ENCODE results near the gene BEST3.
"Not testable (repeated sequence)": the region's sequence is repeated elsewhere in the genome, so short reads cannot be mapped to it uniquely, and the experiment has no call there.

The BEST3 gene

DNA sequence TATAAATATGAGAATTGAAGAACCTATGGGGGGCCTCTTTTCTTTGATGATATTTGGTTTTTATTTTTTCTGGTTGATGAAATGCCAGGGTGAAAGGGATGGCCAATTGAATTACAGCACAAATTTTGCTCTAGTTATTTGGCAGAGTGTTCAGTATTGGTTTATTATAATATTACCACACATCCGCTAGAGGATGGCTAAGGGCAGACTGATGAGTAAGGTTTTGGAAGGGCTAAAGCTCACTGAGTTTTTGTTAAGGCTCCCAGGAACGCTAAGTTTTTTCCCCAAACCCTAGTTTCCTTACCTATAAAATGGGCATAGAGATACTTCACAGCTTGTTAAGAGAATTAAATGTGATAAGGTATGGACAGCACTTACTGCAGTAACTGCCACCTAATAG lies 54.1 kb downstream of the BEST3 start:
- DNase-seq = no peak

DNA sequence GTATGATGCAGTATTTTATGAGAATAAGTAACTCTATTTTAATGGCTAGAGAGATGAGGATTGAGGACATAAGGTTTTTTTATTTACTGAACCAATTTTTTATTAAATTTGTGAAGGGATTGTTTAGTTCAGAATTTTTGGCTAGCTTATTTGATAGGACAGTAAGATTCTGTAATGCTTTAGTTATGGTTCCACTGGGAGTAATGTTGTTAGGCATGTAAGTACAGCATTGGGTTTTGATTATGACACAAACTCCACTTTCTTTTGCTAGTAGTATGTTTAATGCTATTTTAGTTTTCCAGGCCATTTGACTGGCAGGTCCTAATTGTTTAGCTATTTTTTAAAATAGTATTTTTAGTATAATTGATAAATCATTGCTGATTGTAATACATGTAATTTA lies 54.6 kb downstream of the BEST3 start:
- DNase-seq = no peak

DNA sequence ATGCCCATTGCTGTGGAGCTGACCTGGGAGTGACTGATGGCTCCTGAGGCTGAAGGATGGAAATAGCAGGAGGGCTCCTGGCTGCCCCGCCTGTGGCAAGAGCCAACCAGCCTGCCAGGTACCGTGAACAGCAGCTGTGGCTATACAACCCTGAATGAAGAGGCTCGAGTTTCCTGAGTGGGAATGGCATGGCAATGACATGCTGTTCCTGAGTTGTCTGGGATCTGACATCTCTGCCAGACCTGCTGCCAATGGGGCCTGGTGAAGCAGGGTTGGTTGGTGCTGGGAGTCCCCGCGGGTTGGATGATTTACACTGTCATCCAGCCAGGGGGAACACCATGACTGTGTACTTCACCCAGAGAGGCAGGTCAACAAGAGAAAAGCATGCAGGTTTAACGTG lies 56.6 kb downstream of the BEST3 start:
- no peak for DNase-seq

DNA sequence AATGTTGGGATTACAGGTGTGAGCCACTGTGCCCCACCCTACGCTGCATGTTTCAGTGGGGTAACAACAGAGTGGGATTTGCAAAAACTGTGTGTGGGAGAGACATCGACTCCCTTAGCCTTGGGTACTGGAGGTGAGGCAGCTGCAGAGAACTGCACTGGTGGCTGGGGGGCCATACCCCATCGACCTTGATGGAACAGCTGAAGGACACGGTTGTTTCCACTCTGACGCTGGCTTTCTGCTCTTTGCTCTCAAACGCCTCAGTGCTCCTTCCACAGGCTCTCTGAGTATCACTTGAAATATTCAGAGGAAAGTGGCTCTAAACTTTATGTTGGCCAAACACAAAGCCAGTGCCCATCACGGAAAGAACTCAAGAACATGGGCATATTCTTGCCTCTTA lies 57.6 kb downstream of the BEST3 start:
- DNase-seq = no peak

DNA sequence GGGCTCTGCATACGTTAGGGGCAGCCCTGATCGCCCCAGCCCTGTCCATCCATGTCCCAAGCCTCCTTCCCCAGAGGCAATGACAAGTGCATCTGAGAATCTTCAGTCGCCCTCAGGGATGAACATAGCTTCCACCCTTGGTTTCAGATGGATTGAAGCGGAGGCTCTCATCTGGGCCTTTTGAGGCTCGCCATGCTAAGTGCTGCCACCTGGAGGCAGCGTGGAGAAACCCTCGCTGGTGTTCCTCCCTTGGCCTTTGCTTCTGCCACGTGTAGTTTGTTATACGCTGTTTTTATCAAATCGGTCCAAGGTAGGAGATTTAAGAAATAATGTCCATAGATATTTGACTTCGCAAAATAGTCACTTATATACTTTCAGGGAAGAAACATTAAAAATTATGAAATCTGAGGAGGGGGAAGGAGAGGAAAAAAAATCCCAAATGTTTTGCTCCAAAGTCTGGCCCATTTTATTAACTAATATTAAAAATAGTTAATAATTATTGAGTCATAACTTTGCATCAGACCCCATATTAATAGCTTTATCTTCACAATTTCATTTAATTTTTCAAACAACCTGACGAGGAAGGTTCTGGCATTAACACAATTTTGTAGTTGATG lies 59.6 kb downstream of the BEST3 start:
- DNase-seq = peak; percentile 65

DNA sequence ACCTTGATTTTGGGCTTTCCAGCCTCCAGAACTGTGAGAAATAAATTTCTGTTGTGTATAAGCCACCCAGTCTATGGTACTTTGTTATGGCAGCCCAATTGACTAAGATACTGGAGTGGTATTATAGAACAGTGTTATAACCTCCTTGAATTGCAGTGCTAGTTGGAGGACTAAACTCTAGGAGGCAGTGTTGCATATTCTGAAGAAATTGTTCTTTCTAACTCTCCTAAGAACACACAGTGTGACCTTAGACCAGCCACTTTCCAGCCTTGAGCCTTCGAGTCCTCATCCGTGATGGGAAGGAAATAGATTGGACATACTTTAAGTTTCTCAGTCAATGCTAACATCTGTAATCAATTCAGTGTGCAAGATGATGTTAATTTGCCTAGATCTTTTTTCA lies 66.0 kb downstream of the BEST3 start:
- DNase-seq = no peak

DNA sequence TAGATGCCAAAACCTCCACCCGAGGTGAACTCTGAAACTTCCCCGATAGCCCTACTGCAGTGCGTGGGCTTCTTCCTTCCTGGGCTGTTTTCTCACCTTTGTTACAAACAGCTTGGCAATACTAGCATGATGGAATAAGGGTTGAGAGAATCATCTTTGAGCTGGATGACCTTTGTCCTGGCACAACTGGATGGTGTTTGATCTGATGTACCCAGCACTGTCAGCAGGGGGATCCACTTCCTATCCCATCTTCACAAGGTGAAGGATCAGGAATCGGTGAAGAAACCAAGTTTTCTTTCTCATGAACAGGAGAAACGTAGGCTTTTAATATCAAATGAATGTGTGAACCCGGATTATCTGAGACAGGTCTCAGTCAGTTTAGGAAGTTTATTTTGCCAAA lies 68.9 kb downstream of the BEST3 start:
- no peak for DNase-seq

DNA sequence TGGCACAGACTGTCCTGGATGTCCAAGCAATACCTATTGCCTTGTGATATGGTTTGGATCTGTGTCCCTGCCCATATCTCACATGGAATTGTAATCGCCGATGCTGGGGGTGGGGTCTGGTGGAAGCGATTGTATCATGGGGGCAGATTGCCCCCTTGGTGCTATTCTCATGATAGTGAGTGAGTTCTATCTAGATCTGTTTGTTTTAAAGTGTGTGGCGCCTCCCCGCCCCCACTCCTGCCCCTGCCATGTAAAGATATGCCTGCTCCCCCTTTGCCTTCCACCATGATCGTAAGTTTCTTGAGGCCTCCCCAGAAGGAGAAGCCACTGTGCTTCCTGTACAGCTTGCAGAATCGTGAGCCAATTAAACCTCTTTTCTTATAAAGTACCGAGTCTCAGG lies 71.6 kb downstream of the BEST3 start:
- DNase-seq = no peak

DNA sequence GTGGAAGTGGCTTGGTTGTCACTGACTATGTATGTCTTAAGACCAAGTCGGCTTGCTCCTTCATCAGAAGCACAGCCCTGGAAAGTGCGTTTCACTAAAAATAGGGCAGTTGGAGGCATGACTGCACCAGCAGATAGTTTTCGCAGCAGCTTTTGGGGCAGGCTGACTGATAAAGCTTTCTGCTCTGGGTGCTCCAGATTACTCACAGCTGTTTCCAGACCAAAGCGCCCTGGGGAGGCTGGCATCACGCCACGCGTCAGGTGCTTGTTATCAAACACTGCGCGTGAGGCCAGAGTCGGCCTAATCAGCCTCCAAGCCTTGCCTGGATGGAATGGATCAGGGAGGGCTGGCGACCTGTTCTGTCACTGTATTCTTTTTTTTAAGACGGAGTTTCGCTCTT lies 75.1 kb downstream of the BEST3 start:
- peak; percentile 96 for DNase-seq

DNA sequence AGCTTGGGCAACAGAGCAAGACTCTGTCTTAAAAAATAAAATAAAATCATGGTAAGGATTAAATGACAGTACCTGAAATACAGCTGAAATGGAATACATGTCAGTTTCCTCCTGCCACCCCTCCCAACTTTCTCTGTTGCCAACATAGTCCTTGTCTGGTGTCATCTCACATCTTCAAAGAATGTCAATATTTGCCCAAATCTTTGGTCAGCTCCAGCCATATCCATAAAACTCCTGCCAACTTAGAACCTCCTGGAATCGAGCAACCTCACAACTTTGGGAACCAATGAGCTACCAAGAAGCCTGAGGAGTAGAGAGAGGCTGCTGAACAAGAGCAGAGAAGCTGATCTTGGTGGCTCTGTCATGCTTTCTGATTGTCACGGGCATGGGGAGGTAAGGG lies 77.6 kb downstream of the BEST3 start:
- DNase-seq = no peak

DNA sequence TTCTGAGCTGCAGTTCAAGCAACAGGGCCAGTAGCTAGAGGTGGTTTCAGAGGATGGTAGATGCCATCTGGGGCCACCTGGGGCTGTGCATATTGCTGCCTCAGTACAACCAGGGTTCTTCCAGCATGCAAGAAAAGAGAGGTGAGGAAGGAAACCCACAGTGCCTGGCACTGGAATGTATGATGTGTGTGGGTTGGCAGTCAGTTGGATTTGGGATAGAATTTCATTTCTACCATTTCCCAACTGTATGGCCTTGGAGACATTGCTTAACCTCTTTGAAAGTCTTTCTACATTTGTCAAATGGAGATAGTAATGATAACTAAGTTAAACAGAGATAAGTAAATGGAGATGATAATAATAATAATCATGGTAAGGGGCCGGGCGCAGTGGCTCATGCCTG lies 78.2 kb downstream of the BEST3 start:
- peak; percentile 66 for DNase-seq

DNA sequence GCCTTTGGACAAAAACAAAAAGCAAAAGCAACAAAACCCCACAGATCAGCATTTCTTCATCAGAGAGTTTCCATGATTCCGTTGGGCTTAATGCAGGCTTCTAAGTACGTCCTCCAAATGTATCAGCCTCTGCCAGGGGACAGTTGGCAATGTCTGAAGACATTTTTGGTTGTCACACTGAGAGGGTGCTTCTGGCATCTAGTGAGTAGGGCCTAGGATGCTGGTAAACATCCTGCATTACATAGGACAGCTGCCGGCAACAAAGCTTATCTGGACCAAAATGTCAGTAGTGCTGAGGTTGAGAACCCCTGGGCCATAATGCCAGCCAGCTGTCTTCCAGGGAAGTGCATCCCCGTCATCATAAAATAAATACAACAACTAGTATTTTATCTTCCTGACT lies 79.0 kb downstream of the BEST3 start:
- DNase-seq = no peak

DNA sequence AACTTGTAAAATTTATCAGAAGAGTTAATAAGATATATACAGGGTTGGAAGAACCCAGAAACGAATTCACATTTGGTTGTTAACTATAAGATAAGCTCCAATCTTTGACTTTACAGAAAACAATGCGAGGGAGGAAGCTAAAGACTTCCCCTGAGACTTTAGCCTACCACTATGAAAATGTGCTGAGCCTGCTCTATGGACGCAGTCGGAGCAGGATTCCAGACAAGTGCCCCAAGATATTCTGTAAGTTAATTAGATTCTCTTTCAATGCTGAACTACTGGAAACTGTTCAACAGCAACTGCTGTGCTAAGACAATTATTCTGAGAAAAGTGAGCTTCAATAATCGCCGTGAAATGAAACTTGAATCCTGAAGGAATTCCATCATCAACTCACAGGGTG lies 80.1 kb downstream of the BEST3 start:
- peak; percentile 56 for DNase-seq

DNA sequence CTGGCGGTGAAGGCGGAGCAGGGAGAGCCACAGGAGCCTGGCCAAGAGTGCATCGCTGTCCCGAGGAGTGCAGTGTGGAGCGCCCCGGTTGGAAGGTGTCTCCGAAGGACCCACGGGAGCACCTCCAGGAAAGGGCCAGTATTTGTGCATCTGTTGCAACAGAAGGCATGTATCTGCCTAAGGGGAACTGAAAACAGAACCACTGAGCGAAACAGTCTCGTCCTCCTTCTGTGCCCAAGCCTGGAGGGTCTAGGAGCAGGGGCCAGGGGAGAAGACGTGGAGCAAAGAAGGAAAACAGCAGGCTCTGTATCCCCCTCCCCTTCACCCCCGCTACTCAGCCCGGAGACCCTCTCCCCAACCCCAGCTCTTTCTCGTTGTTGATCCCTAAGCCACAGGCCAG lies 83.1 kb downstream of the BEST3 start:
- no peak for DNase-seq

DNA sequence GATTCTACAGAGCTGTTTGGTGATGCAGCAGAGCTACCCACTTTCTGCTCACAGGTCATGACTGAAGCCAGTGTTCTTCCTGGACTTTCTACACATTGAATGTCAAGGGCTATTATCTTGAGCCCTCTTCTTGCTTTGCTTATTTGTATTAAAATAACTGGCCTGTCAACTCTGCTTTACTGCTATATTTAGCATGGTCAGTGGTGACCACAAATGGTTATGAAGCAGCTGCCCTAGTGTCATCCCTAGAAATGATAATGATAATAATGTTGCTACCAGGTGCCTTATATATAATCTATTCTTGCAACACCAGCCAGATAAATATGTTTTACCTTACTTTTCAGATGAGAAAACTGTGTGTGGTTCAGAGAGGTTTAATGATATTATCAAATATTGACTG lies 85.8 kb downstream of the BEST3 start:
- no peak for DNase-seq

DNA sequence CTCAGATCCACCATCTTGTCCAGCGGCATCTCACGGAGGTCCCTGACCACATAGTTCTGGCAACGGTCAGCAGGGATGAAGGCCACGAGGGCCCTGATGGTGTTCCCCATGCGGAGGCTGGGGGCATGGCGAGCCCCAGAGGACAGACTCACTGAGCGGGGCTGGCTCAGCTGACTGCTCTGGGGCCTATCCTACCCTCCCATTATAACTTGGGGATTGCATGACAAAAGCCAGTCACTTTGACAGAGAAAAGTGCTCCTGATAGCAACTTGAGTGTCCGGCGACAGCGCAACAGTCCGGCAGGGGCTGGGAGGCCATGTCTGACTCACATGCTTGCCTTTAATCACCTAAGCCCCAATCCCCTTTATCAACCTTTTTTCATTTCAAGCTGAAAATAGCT lies 88.4 kb downstream of the BEST3 start, which contains the start of gene LRRC10:
LRRC10 (minus strand) TSS at position 179 of the 400 bp plus-strand sequence; CDS start at position 110, 69 bp downstream.
- DNase-seq = no peak

DNA sequence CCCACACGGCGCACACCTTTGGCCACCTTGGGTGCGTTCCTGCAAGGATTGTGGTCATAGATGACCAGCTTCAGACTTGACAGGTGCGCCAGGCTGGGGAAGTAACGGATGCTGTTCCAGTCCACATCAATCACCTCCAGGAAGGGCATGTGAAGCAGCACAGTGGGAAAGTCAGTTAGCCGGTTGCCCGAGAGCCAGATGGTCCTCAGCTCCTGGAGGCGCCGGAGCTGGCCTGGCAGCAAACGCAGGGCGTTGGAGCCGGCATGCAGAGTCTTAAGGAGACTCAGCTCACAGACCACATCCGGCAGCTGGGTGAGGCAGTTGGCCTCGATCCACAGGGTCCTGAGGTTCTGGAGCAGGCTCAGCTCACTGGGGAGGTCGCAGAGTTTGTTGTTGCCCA lies 89.0 kb downstream of the BEST3 start:
- no peak for DNase-seq

DNA sequence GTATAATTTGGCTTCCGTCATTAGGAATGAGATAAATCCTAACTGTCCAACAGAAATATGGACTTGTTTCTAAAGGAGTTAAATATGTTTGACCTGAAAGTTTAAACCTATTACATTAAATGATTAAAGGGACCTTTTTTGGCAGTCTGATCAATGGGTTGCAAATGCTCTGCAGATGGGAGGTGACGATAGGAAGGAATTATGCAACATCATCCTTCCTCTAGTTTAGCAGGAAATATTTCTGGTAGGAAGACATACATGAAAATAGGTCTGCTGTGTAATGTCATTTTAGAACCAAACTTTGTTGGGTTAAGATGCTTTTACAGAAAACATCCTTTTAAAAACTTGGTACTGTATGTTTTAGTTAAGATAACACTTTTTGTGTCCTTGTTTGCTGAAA lies 91.0 kb downstream of the BEST3 start:
- DNase-seq = no peak

DNA sequence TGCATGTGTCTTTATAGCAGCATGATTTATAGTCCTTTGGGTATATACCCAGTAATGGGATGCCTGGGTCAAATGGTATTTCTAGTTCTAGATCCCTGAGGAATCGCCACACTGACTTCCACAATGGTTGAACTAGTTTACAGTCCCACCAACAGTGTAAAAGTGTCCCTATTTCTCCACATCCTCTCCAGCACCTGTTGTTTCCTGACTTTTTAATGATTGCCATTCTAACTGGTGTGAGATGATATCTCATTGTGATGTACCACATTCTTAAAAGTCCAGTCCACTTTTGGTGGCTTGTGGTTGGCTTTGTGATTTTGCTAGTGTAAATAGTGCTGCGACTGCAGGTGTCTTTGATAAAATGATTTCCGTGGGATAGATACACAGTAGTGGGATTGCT lies 94.8 kb downstream of the BEST3 start:
- DNase-seq = not testable (repeated sequence)

Data from NCI-H226 (cell line).